GM06990 (cell line): ENCODE measurements around the gene VAV3.

Experiments
- DNase-seq: peaks from one replicate; pipeline ENCODE4 v3.0.0-alpha.2; 2011; ENCODE audit not compliant: insufficient read length; ENCODE audit errors: extremely low read depth
- H3K27me3 ChIP-seq: replicated peaks from 2 replicates; pipeline ENCODE4 v1.6.0; 2011; ENCODE audit warnings: low read length; ENCODE audit not compliant: control insufficient read depth, insufficient read depth
- H3K36me3 ChIP-seq: 2 replicates; pipeline ENCODE4 v1.5.1; 2011; ENCODE audit warnings: low read length; ENCODE audit not compliant: control insufficient read depth, insufficient read depth
- H3K4me3 ChIP-seq: replicated peaks from 2 replicates; pipeline ENCODE4 v1.5.1; 2011; ENCODE audit warnings: low read depth, mild to moderate bottlenecking, control low read depth, low read length
- TF ChIP-seq, protein P1 (sequence below): IDR thresholded peaks from 2 replicates; pipeline ENCODE4 v1.5.1; 2011; ENCODE audit warnings: low read length, control low read depth, mild to moderate bottlenecking, inconsistent platforms; ENCODE audit not compliant: insufficient read depth, poor library complexity, severe bottlenecking

Gene VAV3

DNA sequence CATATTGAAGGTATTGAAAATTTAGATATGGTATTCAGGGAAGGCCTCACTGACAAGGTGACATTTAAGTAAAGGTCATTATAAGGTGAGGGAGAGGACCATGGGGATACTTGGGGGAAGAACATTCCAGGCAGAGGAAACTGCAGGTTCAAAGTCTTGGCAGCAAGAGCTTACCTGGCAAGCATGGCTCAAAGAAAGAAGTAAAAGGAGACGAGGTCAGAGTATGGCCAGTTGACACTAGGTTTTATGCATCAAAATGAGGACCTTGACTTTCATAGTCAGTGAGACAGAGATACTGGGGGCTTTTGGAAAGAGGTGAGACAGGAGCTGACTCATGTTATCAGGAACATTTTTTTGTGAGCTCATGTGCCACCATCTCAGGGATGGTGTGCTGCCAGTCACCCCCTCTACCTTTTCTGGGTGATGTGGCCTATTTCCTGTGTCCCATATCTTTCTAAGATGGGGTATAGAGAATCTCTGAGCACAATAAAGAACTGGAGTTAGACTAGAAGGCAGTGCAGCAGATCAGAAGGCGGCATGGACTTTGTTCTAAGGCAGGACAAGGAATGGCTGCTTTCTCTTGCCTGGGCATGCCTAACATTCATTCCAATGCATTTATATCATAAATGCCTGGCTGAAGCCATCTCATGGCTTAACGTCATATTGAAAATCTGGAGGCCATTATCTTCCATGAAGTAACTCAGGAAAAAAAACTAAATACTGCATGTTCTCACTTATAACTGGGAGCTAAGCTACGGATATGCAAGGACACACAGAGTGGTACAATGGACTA is 417.4 kb downstream of the VAV3 start:
- H3K36me3 ChIP-seq: no peaks in the 10 kb centered on the region
- TF ChIP-seq, protein P1, sequence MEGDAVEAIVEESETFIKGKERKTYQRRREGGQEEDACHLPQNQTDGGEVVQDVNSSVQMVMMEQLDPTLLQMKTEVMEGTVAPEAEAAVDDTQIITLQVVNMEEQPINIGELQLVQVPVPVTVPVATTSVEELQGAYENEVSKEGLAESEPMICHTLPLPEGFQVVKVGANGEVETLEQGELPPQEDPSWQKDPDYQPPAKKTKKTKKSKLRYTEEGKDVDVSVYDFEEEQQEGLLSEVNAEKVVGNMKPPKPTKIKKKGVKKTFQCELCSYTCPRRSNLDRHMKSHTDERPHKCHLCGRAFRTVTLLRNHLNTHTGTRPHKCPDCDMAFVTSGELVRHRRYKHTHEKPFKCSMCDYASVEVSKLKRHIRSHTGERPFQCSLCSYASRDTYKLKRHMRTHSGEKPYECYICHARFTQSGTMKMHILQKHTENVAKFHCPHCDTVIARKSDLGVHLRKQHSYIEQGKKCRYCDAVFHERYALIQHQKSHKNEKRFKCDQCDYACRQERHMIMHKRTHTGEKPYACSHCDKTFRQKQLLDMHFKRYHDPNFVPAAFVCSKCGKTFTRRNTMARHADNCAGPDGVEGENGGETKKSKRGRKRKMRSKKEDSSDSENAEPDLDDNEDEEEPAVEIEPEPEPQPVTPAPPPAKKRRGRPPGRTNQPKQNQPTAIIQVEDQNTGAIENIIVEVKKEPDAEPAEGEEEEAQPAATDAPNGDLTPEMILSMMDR: no peak
- H3K4me3 ChIP-seq: no peak overlapping the region
- H3K27me3 ChIP-seq: peaks cover 2% of the 10 kb centered on the region
- no peak for DNase-seq

DNA sequence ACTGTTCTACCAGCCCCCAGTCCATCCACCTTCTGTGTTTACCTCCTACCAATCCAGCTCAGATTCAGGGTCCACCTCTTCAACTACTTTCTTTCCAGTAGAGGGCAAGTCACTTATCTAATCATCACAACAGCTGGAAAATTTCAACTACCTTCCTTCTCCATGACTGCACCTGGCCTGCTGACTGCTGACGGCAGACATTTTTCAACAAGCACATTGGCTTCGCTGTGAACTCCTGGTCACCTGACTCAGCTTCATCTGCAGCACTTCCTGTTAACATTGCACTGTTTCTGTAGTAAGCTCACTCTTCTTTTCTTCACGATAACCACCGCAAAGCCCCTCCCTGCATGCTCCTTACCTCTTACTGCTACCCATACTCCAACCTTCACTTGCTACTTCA is 418.4 kb downstream of the VAV3 start:
- Histone ChIP-seq H3K36me3 (no peaks in the 10 kb centered on the region), H3K27me3 (peaks cover 2% of the 10 kb centered on the region), H3K4me3 (no peak overlapping the region)
- TF ChIP-seq, protein P1: no peak
- DNase-seq: no peak

DNA sequence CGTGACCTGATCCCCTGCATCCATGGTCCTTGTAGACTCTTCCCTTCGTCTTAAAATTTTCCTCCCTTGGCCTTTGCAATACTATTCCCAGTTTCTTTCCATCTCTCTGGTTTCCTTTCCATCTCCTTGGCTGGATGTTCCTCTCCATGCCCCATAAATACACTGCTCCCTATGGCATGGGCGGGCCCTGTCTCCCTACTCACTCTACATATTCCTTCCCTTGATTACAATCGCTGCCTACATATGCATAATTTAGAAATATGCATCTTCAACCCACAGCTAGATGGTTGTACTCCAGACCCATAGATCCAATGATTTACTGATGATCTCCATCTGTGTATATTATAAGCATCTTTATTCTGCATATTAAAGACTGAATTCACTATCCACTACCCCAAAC is 419.1 kb downstream of the VAV3 start:
- no peak for DNase-seq
- no peak overlapping the region for H3K4me3 ChIP-seq
- TF ChIP-seq, protein P1: no peak
- H3K27me3 ChIP-seq: peaks cover 2% of the 10 kb centered on the region
- H3K36me3 ChIP-seq: no peaks in the 10 kb centered on the region

DNA sequence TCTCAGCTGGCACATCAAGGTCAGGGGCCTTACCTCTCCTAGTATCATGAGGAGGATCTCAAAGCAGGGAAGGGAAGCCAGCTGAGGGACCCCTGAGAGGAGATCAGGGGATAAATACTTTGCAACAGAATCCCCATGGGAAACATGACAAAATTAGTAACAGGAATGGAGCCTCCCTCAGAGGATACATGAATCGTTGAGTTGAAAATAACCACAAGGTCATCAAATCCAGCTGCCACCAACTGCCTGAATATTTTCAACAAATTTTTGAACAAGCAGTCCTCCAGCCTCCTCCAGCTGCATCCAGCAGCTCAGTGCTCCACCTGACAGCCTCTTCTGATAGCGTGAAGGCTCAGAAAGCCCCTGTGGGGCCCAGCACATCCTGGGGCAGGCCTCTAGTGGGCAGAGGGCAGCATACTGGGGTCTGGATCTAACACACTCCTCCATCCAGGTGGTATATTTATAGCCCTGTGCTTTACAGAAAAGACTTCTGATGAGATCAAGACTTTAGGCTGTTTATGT is 419.9 kb downstream of the VAV3 start:
- Histone ChIP-seq H3K36me3 (no peaks in the 10 kb centered on the region), H3K27me3 (no peaks in the 10 kb centered on the region), H3K4me3 (no peak overlapping the region)
- no peak for DNase-seq
- TF ChIP-seq, protein P1: no peak

DNA sequence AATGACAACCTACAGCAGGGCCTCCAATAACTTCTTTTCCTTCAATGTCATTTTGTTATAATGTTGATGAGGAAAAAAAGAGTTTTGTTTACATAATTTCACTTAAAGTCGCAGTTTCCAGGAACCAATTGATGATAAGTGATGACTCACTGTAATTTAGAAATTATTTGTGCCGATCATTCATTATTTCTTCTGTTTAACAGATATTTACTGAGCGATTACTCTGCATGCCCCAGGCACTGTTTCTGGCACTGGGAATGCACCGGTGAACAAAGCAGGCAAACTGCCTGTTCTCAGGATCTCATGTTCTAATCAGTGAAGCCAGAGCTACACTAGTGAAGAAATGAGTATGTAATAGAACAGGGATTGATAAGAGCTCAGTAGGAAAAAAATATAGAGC is 420.7 kb downstream of the VAV3 start:
- H3K4me3 ChIP-seq: no peak overlapping the region
- no peak for DNase-seq
- no peaks in the 10 kb centered on the region for H3K36me3 ChIP-seq
- no peaks in the 10 kb centered on the region for H3K27me3 ChIP-seq
- TF ChIP-seq, protein P1: no peak

DNA sequence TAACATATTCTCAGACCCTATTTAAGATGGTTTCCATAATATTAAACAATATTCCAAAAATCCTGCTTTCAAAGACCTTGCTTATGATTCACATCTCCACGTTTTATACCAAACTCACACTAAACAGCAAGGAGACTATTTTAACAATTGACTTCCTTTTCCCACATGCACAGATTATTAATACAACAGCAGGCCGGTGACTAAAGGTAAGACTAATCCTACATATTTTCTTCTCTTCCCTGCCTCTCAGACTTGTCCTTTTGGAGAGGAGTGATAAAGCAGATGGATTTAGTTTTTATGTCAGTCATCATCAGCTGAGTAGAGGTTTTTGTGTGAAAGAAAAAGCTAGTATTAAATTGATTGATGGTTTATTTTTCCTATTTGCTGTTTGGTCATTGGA is 423.6 kb downstream of the VAV3 start:
- no peak overlapping the region for H3K4me3 ChIP-seq
- H3K27me3 ChIP-seq: no peaks in the 10 kb centered on the region
- no peak for DNase-seq
- TF ChIP-seq, protein P1: no peak
- H3K36me3 ChIP-seq: no peaks in the 10 kb centered on the region
